Ammon's horn (tissue), 1 donor: ENCODE results near the gene SHE.
"Not testable (repeated sequence)": the region's sequence is repeated elsewhere in the genome, so short reads cannot be mapped to it uniquely, and the experiment has no call there.

ENCODE experiments used
- DNase-seq: peaks from one replicate; pipeline ENCODE4 v3.0.0-alpha.2; 2016; ENCODE audit warnings: low spot score

SHE gene

GRCh38 chr1:154514066-154514553 lies 11.9 kb upstream of the SHE start:
- no peak for DNase-seq

GRCh38 chr1:154512760-154513159 lies 10.5 kb upstream of the SHE start:
- no peak for DNase-seq

GRCh38 chr1:154503898-154504297 lies 1.7 kb upstream of the SHE start:
- DNase-seq = no peak

GRCh38 chr1:154502744-154503115 lies 518 bp upstream of the SHE start:
- no peak for DNase-seq

- no peak for DNase-seq
Measured at GRCh38 chr1:154501423-154502065, 668 bp downstream of the SHE start.

- no peak for DNase-seq
Measured at GRCh38 chr1:154500533-154500932, 1.7 kb downstream of the SHE start.

GRCh38 chr1:154499446-154499845 lies 2.8 kb downstream of the SHE start:
- DNase-seq = no peak

GRCh38 chr1:154497026-154497806 lies 5.0 kb downstream of the SHE start:
- no peak for DNase-seq

GRCh38 chr1:154496383-154496782 lies 5.8 kb downstream of the SHE start:
- no peak for DNase-seq

GRCh38 chr1:154495496-154496273 lies 6.5 kb downstream of the SHE start:
- no peak for DNase-seq

GRCh38 chr1:154493276-154493675 lies 8.9 kb downstream of the SHE start:
- DNase-seq = peak; percentile 68

- DNase-seq = no peak
Measured at GRCh38 chr1:154492115-154492514, 10.1 kb downstream of the SHE start.

GRCh38 chr1:154490317-154490716 lies 11.9 kb downstream of the SHE start:
- no peak for DNase-seq

GRCh38 chr1:154489695-154490274 lies 12.4 kb downstream of the SHE start:
- DNase-seq = no peak

- no peak for DNase-seq
Measured at GRCh38 chr1:154488922-154489321, 13.3 kb downstream of the SHE start.

- not testable (repeated sequence) for DNase-seq
Measured at GRCh38 chr1:154486756-154487155, 15.5 kb downstream of the SHE start.

GRCh38 chr1:154485910-154486496 lies 16.2 kb downstream of the SHE start:
- DNase-seq = no peak

- DNase-seq = no peak
Measured at GRCh38 chr1:154485106-154485505, 17.1 kb downstream of the SHE start.

GRCh38 chr1:154483941-154484803 lies 18.0 kb downstream of the SHE start:
- DNase-seq = no peak

- no peak for DNase-seq
Measured at GRCh38 chr1:154481053-154481452, 21.2 kb downstream of the SHE start.
